Left lung (tissue), 10 donors: Measurements from ENCODE around the gene ZMYND15. TPM values are rescaled to one million over a fixed set of nuclear protein-coding genes. Genes with fewer than 3 reads are reported as not detected.

ENCODE experiments used
- ATAC-seq: fragments of 200-7000 bp; cut with Tn5 transposase; one replicate; pipeline ENCODE4 v1.9.1; 2020; ENCODE audit warnings: moderate library complexity
- DNase-seq, 4 donors: peaks; one replicate each; pipeline ENCODE4 v3.0.0-alpha.2; 2013 to 2020
- H3K27ac ChIP-seq, 2 donors: fragments of 200-600 bp; sonication (generic) in 1 of 2; one replicate each; pipeline versions ENCODE4 v1.5.0 to v1.8.0; 2020 to 2021
- H3K27me3 ChIP-seq, 2 donors: fragments of 200-600 bp; sonication (generic) in 1 of 2; one replicate each; pipeline versions ENCODE4 v1.5.0 to v1.8.0; 2020 to 2021
- H3K36me3 ChIP-seq, 2 donors: fragments of 200-600 bp; sonication (generic) in 1 of 2; one replicate each; pipeline versions ENCODE4 v1.5.0 to v1.8.0; 2020 to 2021
- H3K4me1 ChIP-seq, 2 donors: fragments of 200-600 bp; one replicate each; pipeline ENCODE4 v1.8.0; 2021
- H3K4me3 ChIP-seq, 2 donors: fragments of 200-600 bp; sonication (generic) in 1 of 2; one replicate each; pipeline versions ENCODE4 v1.5.0 to v1.8.0; 2020 to 2021; ENCODE audit warnings: mild to moderate bottlenecking in 1 of 2
- H3K9me3 ChIP-seq, 2 donors: fragments of 200-600 bp; sonication (generic) in 1 of 2; one replicate each; pipeline versions ENCODE4 v1.5.0 to v1.8.0; 2020 to 2021
- CTCF ChIP-seq, 2 donors: fragments of 200-600 bp; sonication (generic) in 1 of 2; IDR thresholded peaks; one replicate each; pipeline versions ENCODE4 v1.5.0 to v1.8.0; 2021; ENCODE audit warnings: antibody characterized with exemption in 2 of 2
- intact Hi-C, 2 donors: fragments of 100-400 bp; cut with DNase I; formaldehyde crosslinking; loops; one replicate each; pipeline versions ENCODE4 v1.11.2 to v1.14.2; 2022
- polyA plus RNA-seq, 6 donors: library from polyadenylated mRNA; unstranded; fragments of 120-200 nt; gene quantifications; one replicate each; pipeline ENCODE4 v1.2.1, GENCODE V29; 2013; ENCODE audit not compliant: insufficient read length in 6 of 6
- total RNA-seq, 2 donors: library from RNA; stranded (reverse); fragmentation: NEBNext Ultra II Directional; extraction: Animal tissue kit (Norgen Biotek cat#: 25700); gene quantifications; one replicate each; pipeline ENCODE4 v1.2.1, GENCODE V29; 2021
- donor health status: DM: no; HTN: yes; CAD: no.
- donor health status: DM: no; HTN: no; CAD: no.

The ZMYND15 gene
- total and polyA plus RNA-seq, 8 donors = 0.34 to 5.2 (median 0.59) TPM

- DNase-seq = peak in 1 of 4 donors; percentile 87
- Histone ChIP-seq H3K9me3 (no peaks in the 10 kb centered on the region), H3K36me3 (peaks cover 0 to 70% of the 10 kb centered on the region in 2 donors), H3K4me3 (peak overlapping the region in 1 of 2 donors; percentile 16), H3K27ac (peak overlapping the region in 1 of 2 donors; percentile 80), H3K27me3 (no peaks in the 10 kb centered on the region), H3K4me1 (peaks cover 4 to 78% of the 10 kb centered on the region in 2 donors)
- intact Hi-C loops = no loop called here
- ATAC-seq = no peak
- no peak for TF ChIP-seq CTCF (IDR thresholded peaks at IDR 0.05)
These were observed 21.8 kb upstream of the ZMYND15 start for GRCh38 chr17:4717791-4718190.

GRCh38 chr17:4718276-4718675 lies 21.4 kb upstream of the ZMYND15 start:
- no peak for ATAC-seq
- intact Hi-C loops = no loop called here
- no peaks in the 10 kb centered on the region for H3K9me3 ChIP-seq
- H3K27me3 ChIP-seq = no peaks in the 10 kb centered on the region
- peaks cover 0 to 65% of the 10 kb centered on the region in 2 donors for H3K36me3 ChIP-seq
- no peak for DNase-seq
- H3K4me3 ChIP-seq = no peak overlapping the region
- TF ChIP-seq CTCF (IDR thresholded peaks at IDR 0.05) = no peak
- H3K4me1 ChIP-seq = peaks cover 0 to 75% of the 10 kb centered on the region in 2 donors
- H3K27ac ChIP-seq = peak overlapping the region in 1 of 2 donors; percentile 80

- no peak overlapping the region for H3K4me3 ChIP-seq
- ATAC-seq = no peak
- TF ChIP-seq CTCF (IDR thresholded peaks at IDR 0.05) = no peak
- intact Hi-C loops = no loop called here
- peaks cover 0 to 63% of the 10 kb centered on the region in 2 donors for H3K36me3 ChIP-seq
- no peak for DNase-seq
- H3K27me3 ChIP-seq = no peaks in the 10 kb centered on the region
- no peak overlapping the region for H3K27ac ChIP-seq
- no peaks in the 10 kb centered on the region for H3K9me3 ChIP-seq
- H3K4me1 ChIP-seq = peaks cover 0 to 66% of the 10 kb centered on the region in 2 donors
These were observed 20.5 kb upstream of the ZMYND15 start for GRCh38 chr17:4719146-4719545.

GRCh38 chr17:4719684-4720221 lies 19.9 kb upstream of the ZMYND15 start:
- peaks cover 0 to 66% of the 10 kb centered on the region in 2 donors for H3K4me1 ChIP-seq
- no peaks in the 10 kb centered on the region for H3K27me3 ChIP-seq
- intact Hi-C loops = no loop called here
- H3K9me3 ChIP-seq = no peaks in the 10 kb centered on the region
- no peak for TF ChIP-seq CTCF (IDR thresholded peaks at IDR 0.05)
- ATAC-seq (peak; percentile 16), DNase-seq (no peak)
- peak overlapping the region in 1 of 2 donors; percentile 33 for H3K27ac ChIP-seq
- no peak overlapping the region for H3K4me3 ChIP-seq
- peaks cover 0 to 63% of the 10 kb centered on the region in 2 donors for H3K36me3 ChIP-seq

GRCh38 chr17:4720787-4721186 lies 18.8 kb upstream of the ZMYND15 start:
- Histone ChIP-seq H3K36me3 (peaks cover 0 to 62% of the 10 kb centered on the region in 2 donors), H3K4me3 (no peak overlapping the region), H3K4me1 (peaks cover 0 to 69% of the 10 kb centered on the region in 2 donors), H3K27ac (peak overlapping the region; percentile 55 to 59), H3K9me3 (no peaks in the 10 kb centered on the region), H3K27me3 (no peaks in the 10 kb centered on the region)
- intact Hi-C loops = no loop called here
- DNase-seq (no peak), ATAC-seq (no peak)
- TF ChIP-seq CTCF (IDR thresholded peaks at IDR 0.05) = no peak
